Ovary (tissue), 3 donors: ENCODE results near the gene ASRGL1.

Experiments used
- CTCF ChIP-seq, 3 donors: fragments of 450-650 bp in 2 of 3; fragments of 200-600 bp in 1 of 3; IDR thresholded peaks; one replicate each; pipeline versions ENCODE4 v1.5.1 to v1.8.0; 2016 to 2022; ENCODE audit warnings: antibody characterized with exemption in 3 of 3, mild to moderate bottlenecking in 1 of 3
- EP300 ChIP-seq: sonication (generic); formaldehyde crosslinking; IDR thresholded peaks from one replicate; pipeline ENCODE4 v1.6.1; 2017; ENCODE audit warnings: antibody characterized with exemption
- donor health status: DM: no; HTN: no; CAD: no.

GRCh38 chr11:62418733-62419132, 81.5 kb downstream of the ASRGL1 start, which contains the start of gene SCGB1A1:
- TF ChIP-seq CTCF (IDR thresholded peaks at IDR 0.05) (no peak), EP300 (no peak)
